Prostate gland (tissue), 2 donors: ENCODE data around the gene SUFU. TPM values are rescaled to one million over a fixed set of nuclear protein-coding genes. Genes with fewer than 3 reads are reported as not detected.

ENCODE experiments used
- DNase-seq: peaks from one replicate; pipeline ENCODE4 v3.0.0-alpha.2; 2019; ENCODE audit warnings: low spot score
- H3K27ac ChIP-seq, 2 donors: fragments of 200-600 bp; sonication (generic); 2 replicates each; pipeline ENCODE4 v1.5.1; 2017 to 2019
- H3K27me3 ChIP-seq: fragments of 200-600 bp; sonication (generic); replicated peaks from 2 replicates; pipeline ENCODE4 v1.5.1; 2019; ENCODE audit not compliant: insufficient read depth
- H3K36me3 ChIP-seq, 2 donors: fragments of 200-600 bp; sonication (generic); 1 replicate in 1 of 2; 2 replicates in 1 of 2; pipeline versions ENCODE4 v1.5.1 to v1.8.1; 2017 to 2019
- H3K4me1 ChIP-seq: fragments of 200-600 bp; sonication (generic); replicated peaks from 2 replicates; pipeline ENCODE4 v1.5.1; 2019
- H3K4me3 ChIP-seq, 2 donors: fragments of 200-600 bp; sonication (generic); 2 replicates each; pipeline ENCODE4 v1.5.1; 2017 to 2019
- H3K9me3 ChIP-seq: fragments of 200-600 bp; sonication (generic); 2 replicates; pipeline ENCODE4 v1.5.1; 2017
- POLR2A ChIP-seq: fragments of 450-650 bp; IDR thresholded peaks from one replicate; pipeline ENCODE4 v1.6.1; 2016; ENCODE audit warnings: antibody characterized with exemption, mild to moderate bottlenecking
- POLR2AphosphoS5 ChIP-seq: sonication (generic); formaldehyde crosslinking; IDR thresholded peaks from one replicate; pipeline ENCODE4 v1.6.1; 2017; ENCODE audit warnings: antibody characterized with exemption
- WGBS: methylation state at CpG from one replicate; pipeline ENCODE4 v1.1.5; 2018; 5-methylcytosine and 5-hydroxymethylcytosine counted together
- intact Hi-C: fragments of 100-400 bp; cut with DNase I; formaldehyde crosslinking; loops from one replicate; pipeline ENCODE4 v1.14.2; 2022
- total RNA-seq, 2 donors: library from RNA; depleted of rRNA; stranded (reverse); fragments of >200 nt; gene quantifications; one replicate each; pipeline ENCODE4 v1.1.0, GENCODE V29; 2016
- TF ChIP-seq, protein P1 (sequence below), 4 experiments: fragments of 200-600 bp in 2 of 4; fragments of 450-650 bp in 2 of 4; sonication (generic) in 2 of 4; IDR thresholded peaks; 1 replicate in 3 of 4; 2 replicates in 1 of 4; pipeline ENCODE4 v1.5.1; 2016 to 2019; ENCODE audit warnings: antibody characterized with exemption in 4 of 4, mild to moderate bottlenecking in 2 of 4, moderate library complexity in 2 of 4

SUFU gene
- total RNA-seq, 2 donors from 2014 or later: 17.4 to 20.4 TPM

DNA sequence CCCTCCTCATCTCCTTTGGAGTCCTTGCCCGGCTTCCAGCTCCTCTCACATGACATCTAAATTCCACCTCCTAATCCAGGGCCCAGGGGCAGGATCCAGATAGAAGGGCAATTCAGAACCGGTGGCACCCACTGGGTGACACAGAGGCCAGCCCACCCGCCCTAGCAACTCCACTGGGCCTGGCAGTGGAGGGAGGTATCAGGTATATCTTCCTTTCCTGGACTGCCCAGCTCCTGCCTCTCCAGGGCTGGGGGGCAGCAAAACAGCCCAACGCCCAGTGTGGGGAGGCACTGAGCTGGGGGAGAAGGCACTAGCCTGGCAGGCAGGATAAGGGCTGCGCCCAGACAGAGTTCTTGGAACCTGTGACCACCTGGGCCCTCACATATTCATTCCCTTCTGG, 130.1 kb downstream of the SUFU start:
- WGBS: 69% methylated on average over 5 of the region's 5 CpGs
- TF ChIP-seq POLR2A: no peak
- TF ChIP-seq POLR2AphosphoS5: no peak
- TF ChIP-seq, protein P1, sequence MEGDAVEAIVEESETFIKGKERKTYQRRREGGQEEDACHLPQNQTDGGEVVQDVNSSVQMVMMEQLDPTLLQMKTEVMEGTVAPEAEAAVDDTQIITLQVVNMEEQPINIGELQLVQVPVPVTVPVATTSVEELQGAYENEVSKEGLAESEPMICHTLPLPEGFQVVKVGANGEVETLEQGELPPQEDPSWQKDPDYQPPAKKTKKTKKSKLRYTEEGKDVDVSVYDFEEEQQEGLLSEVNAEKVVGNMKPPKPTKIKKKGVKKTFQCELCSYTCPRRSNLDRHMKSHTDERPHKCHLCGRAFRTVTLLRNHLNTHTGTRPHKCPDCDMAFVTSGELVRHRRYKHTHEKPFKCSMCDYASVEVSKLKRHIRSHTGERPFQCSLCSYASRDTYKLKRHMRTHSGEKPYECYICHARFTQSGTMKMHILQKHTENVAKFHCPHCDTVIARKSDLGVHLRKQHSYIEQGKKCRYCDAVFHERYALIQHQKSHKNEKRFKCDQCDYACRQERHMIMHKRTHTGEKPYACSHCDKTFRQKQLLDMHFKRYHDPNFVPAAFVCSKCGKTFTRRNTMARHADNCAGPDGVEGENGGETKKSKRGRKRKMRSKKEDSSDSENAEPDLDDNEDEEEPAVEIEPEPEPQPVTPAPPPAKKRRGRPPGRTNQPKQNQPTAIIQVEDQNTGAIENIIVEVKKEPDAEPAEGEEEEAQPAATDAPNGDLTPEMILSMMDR (IDR thresholded peaks at IDR 0.05): no peak
- H3K4me1 ChIP-seq: no peaks in the 10 kb centered on the region
- no peak for DNase-seq
- no peaks in the 10 kb centered on the region for H3K36me3 ChIP-seq
- no peaks in the 10 kb centered on the region for H3K9me3 ChIP-seq
- no peak overlapping the region for H3K27ac ChIP-seq
- no peak overlapping the region for H3K4me3 ChIP-seq
- H3K27me3 ChIP-seq: no peaks in the 10 kb centered on the region
- intact Hi-C loops: no loop called here

GRCh38 chr10:102634686-102635085, 130.9 kb downstream of the SUFU start:
- no peak for TF ChIP-seq POLR2AphosphoS5
- TF ChIP-seq POLR2A: no peak
- TF ChIP-seq, protein P1 (IDR thresholded peaks at IDR 0.05): no peak
- Histone ChIP-seq H3K36me3 (no peaks in the 10 kb centered on the region), H3K27me3 (no peaks in the 10 kb centered on the region), H3K9me3 (no peaks in the 10 kb centered on the region), H3K4me3 (no peak overlapping the region), H3K27ac (no peak overlapping the region), H3K4me1 (no peaks in the 10 kb centered on the region)
- DNase-seq: no peak
- WGBS: 46% methylated on average over 4 of the region's 4 CpGs
- intact Hi-C loops: no loop called here

GRCh38 chr10:102635377-102635776, 131.6 kb downstream of the SUFU start:
- Histone ChIP-seq H3K36me3 (no peaks in the 10 kb centered on the region), H3K4me3 (no peak overlapping the region), H3K9me3 (no peaks in the 10 kb centered on the region), H3K27me3 (no peaks in the 10 kb centered on the region), H3K27ac (no peak overlapping the region), H3K4me1 (no peaks in the 10 kb centered on the region)
- 75% methylated on average over 4 of the region's 4 CpGs for whole genome bisulfite sequencing
- TF ChIP-seq, protein P1 (IDR thresholded peaks at IDR 0.05): no peak
- TF ChIP-seq POLR2A: no peak
- TF ChIP-seq POLR2AphosphoS5: no peak
- DNase-seq: no peak
- intact Hi-C loops: no loop called here

GRCh38 chr10:102639537-102639936, 135.8 kb downstream of the SUFU start:
- Histone ChIP-seq H3K4me3 (no peak overlapping the region), H3K27ac (no peak overlapping the region), H3K27me3 (no peaks in the 10 kb centered on the region), H3K4me1 (no peaks in the 10 kb centered on the region), H3K9me3 (no peaks in the 10 kb centered on the region), H3K36me3 (no peaks in the 10 kb centered on the region)
- intact Hi-C loops: no loop called here
- WGBS: 16% methylated on average over 2 of the region's 2 CpGs
- TF ChIP-seq, protein P1 (IDR thresholded peaks at IDR 0.05): no peak
- no peak for TF ChIP-seq POLR2A
- TF ChIP-seq POLR2AphosphoS5: no peak
- no peak for DNase-seq

- H3K4me3 ChIP-seq: peak overlapping the region; percentile 83 to 87
- DNase-seq: no peak
- H3K27me3 ChIP-seq: no peaks in the 10 kb centered on the region
- TF ChIP-seq POLR2A (no peak), POLR2AphosphoS5 (no peak)
- TF ChIP-seq, protein P1 (IDR thresholded peaks at IDR 0.05): no peak
- no peaks in the 10 kb centered on the region for H3K36me3 ChIP-seq
- H3K4me1 ChIP-seq: no peaks in the 10 kb centered on the region
- WGBS: 9% methylated on average over 7 of the region's 7 CpGs
- H3K9me3 ChIP-seq: no peaks in the 10 kb centered on the region
- intact Hi-C loops: no loop called here
- peak overlapping the region; percentile 97 to 99 for H3K27ac ChIP-seq
Measured at GRCh38 chr10:102641402-102641801, 137.6 kb downstream of the SUFU start.
